HCT116 (cell line): ENCODE results near the gene ACSS2. TPM values are rescaled to one million over a fixed set of nuclear protein-coding genes. Genes with fewer than 3 reads are reported as not detected.
A peak's percentile ranks its signal among the peaks of the same experiment; 100 is the strongest.

Experiments used
- ATAC-seq: fragments of 200-7000 bp; cut with Tn5 transposase; 2 replicates; pipeline ENCODE4 v1.9.1; 2020; ENCODE audit warnings: mild to moderate bottlenecking, moderate library complexity
- BruUV-seq: library from RNA; stranded (reverse); fragments of 400-500 nt; replicated peaks from 2 replicates; lab custom pipeline; 2021; lab: Mats Ljungman, UMichigan
- CTCF ChIA-PET: fragments of 300-600 bp; sonication (Branson Sonifier 250); formaldehyde crosslinking; loops from one replicate; lab custom pipeline; 2021; ENCODE audit warnings: antibody characterized with exemption; lab: Charles Lee
- POLR2A ChIA-PET: fragments of 300-600, 350-600 bp; sonication (Branson Sonifier 250); formaldehyde crosslinking; loops from one replicate; lab custom pipeline; 2021; ENCODE audit warnings: antibody characterized with exemption; lab: Charles Lee
- RAD21 ChIA-PET, 2 experiments: fragments of 300-600 bp; sonication (Branson Sonifier 250); formaldehyde crosslinking; loops; one replicate each; lab custom pipeline; 2023; ENCODE audit warnings: low total read pairs in 2 of 2; ENCODE audit not compliant: uncharacterized antibody in 2 of 2, unreplicated experiment in 2 of 2, low non-redundant PET in 1 of 2; lab: Charles Lee
- DNase-seq: peaks from one replicate; pipeline ENCODE4 v3.0.0-alpha.2; 2010; ENCODE audit warnings: low read depth, low spot score
- H2AFZ ChIP-seq: fragments of 200-600 bp; shearing (Covaris generic), sonication (generic); 2 replicates; pipeline ENCODE4 v1.6.1; 2017; ENCODE audit warnings: low read depth, mixed run types, mixed read lengths, antibody characterized with exemption, low read length; ENCODE audit not compliant: poor library complexity, severe bottlenecking
- H3K27ac ChIP-seq: 2 replicates; pipeline ENCODE4 v1.5.1; 2012; ENCODE audit warnings: low read depth, low read length
- H3K27me3 ChIP-seq: fragments of 200-600 bp; sonication (generic); 2 replicates; pipeline ENCODE4 v1.6.1; 2016; ENCODE audit warnings: mixed run types, low read length, mixed read lengths; ENCODE audit not compliant: insufficient read depth
- H3K36me3 ChIP-seq, 2 experiments: fragments of 200-500 bp in 1 of 2; fragments of 200-600 bp in 1 of 2; sonication (Bioruptor generic) in 1 of 2; sonication (generic) in 1 of 2; 2 replicates each; pipeline versions ENCODE4 v1.5.1 to v1.6.1; 2014 to 2016; ENCODE audit warnings: low read length in 2 of 2, inconsistent platforms in 1 of 2, mixed read lengths in 1 of 2, mixed run types in 1 of 2; ENCODE audit not compliant: insufficient read depth in 2 of 2, control insufficient read depth in 1 of 2
- H3K4me1 ChIP-seq, 2 experiments: fragments of 200-600 bp in 1 of 2; sonication (generic) in 1 of 2; 2 replicates each; pipeline versions ENCODE4 v1.5.1 to v1.6.1; 2012 to 2017; ENCODE audit warnings: low read length in 2 of 2, inconsistent platforms in 1 of 2, mild to moderate bottlenecking in 1 of 2, mixed read lengths in 1 of 2, mixed run types in 1 of 2, moderate library complexity in 1 of 2; ENCODE audit not compliant: insufficient read depth in 2 of 2, control insufficient read depth in 1 of 2
- H3K4me2 ChIP-seq: fragments of 200-600 bp; sonication (generic); 2 replicates; pipeline ENCODE4 v1.6.1; 2017; ENCODE audit warnings: mixed run types, low read length, mixed read lengths
- H3K4me3 ChIP-seq, 2 experiments: fragments of 200-600 bp in 1 of 2; sonication (generic) in 1 of 2; replicated peaks in 1 of 2; 2 replicates each; pipeline ENCODE4 v1.5.1; 2011 to 2016; ENCODE audit warnings: low read length in 2 of 2, control low read depth in 1 of 2, low read depth in 1 of 2, mild to moderate bottlenecking in 1 of 2, mixed read lengths in 1 of 2, mixed run types in 1 of 2
- H3K79me2 ChIP-seq: fragments of 200-600 bp; sonication (generic); 2 replicates; pipeline ENCODE4 v1.6.1; 2017; ENCODE audit warnings: mild to moderate bottlenecking, mixed run types, low read length, moderate library complexity, mixed read lengths; ENCODE audit not compliant: insufficient read depth
- H3K9ac ChIP-seq: fragments of 200-600 bp; sonication (generic); 2 replicates; pipeline ENCODE4 v1.6.1; 2016; ENCODE audit warnings: low read length, mixed read lengths
- H3K9me2 ChIP-seq: fragments of 200-600 bp; sonication (generic), shearing (Covaris generic); 2 replicates; pipeline ENCODE4 v1.6.1; 2017; ENCODE audit warnings: mixed run types, mild to moderate bottlenecking, moderate library complexity; ENCODE audit not compliant: insufficient read depth
- H3K9me3 ChIP-seq, 2 experiments: fragments of 200-500 bp in 1 of 2; fragments of 200-600 bp in 1 of 2; sonication (Bioruptor generic) in 1 of 2; sonication (generic) in 1 of 2; 2 replicates each; pipeline ENCODE4 v1.6.1; 2014 to 2017; ENCODE audit warnings: low read length in 2 of 2, mixed read lengths in 2 of 2, inconsistent platforms in 1 of 2, low read depth in 1 of 2, mild to moderate bottlenecking in 1 of 2, mixed run types in 1 of 2, moderate library complexity in 1 of 2; ENCODE audit not compliant: control insufficient read depth in 1 of 2, insufficient read depth in 1 of 2
- H4K20me1 ChIP-seq: fragments of 200-600 bp; sonication (generic), shearing (Covaris generic); 2 replicates; pipeline ENCODE4 v1.6.1; 2017; ENCODE audit warnings: mixed run types, mild to moderate bottlenecking, moderate library complexity; ENCODE audit not compliant: insufficient read depth
- CEBPB ChIP-seq: IDR thresholded peaks from 2 replicates; pipeline ENCODE4 v1.6.1; 2012; ENCODE audit warnings: low read depth
- CTCF ChIP-seq, 3 experiments: fragments of 200-600 bp in 1 of 3; sonication (generic) in 1 of 3; IDR thresholded peaks in 2 of 3; conservative IDR thresholded peaks in 1 of 3; 2 replicates each; pipeline ENCODE4 v1.5.1; 2012 to 2017; ENCODE audit warnings: low read depth in 2 of 3, low read length in 2 of 3, antibody characterized with exemption in 1 of 3, borderline replicate concordance in 1 of 3, control low read depth in 1 of 3, mild to moderate bottlenecking in 1 of 3, mixed read lengths in 1 of 3, mixed run types in 1 of 3, moderate library complexity in 1 of 3; ENCODE audit not compliant: insufficient read depth in 1 of 3
- EGR1 ChIP-seq: IDR thresholded peaks from 2 replicates; pipeline ENCODE4 v1.6.1; 2012; ENCODE audit warnings: low read depth
- EZH2 ChIP-seq: fragments of 200-600 bp; sonication (generic); IDR thresholded peaks from 2 replicates; pipeline ENCODE4 v1.6.1; 2017; ENCODE audit warnings: antibody characterized with exemption, mixed run types
- POLR2A ChIP-seq: IDR thresholded peaks from 2 replicates; pipeline ENCODE4 v1.7.0; 2011; ENCODE audit warnings: borderline replicate concordance; ENCODE audit not compliant: insufficient read depth, insufficient read length; ENCODE audit errors: extremely low read depth
- POLR2AphosphoS5 ChIP-seq: IDR thresholded peaks from 2 replicates; pipeline ENCODE4 v1.6.1; 2011; ENCODE audit warnings: mild to moderate bottlenecking, low read depth, low read length, moderate library complexity
- RAD21 ChIP-seq: IDR thresholded peaks from 2 replicates; pipeline ENCODE4 v1.6.1; 2012; ENCODE audit warnings: low read depth, mild to moderate bottlenecking
- SP1 ChIP-seq: IDR thresholded peaks from 2 replicates; pipeline ENCODE4 v1.6.1; 2012; ENCODE audit warnings: low read depth
- intact Hi-C: fragments of 100-400 bp; cut with micrococcal nuclease; formaldehyde crosslinking; loops from 2 replicates; pipeline ENCODE4 v1.10.0; 2022
- total RNA-seq: library from RNA; stranded (reverse); gene quantifications from one replicate; pipeline ENCODE4 v1.2.1, GENCODE V29; 2021; ENCODE audit not compliant: unreplicated experiment
- TF ChIP-seq, protein P1 (sequence below): IDR thresholded peaks from 2 replicates; pipeline ENCODE4 v1.6.1; 2012

The ACSS2 gene
- total RNA-seq, 1 experiment from 2014 or later = 71.7 TPM

GRCh38 chr20:34871966-34872621 is 4.3 kb upstream of the ACSS2 start (continued):
- no peak for TF ChIP-seq CEBPB

- Histone ChIP-seq H3K27ac (no peak within 1 kb of the TSS; the same call in 1 of the 2 replicates), H3K36me3 (no peaks in the 10 kb centered on the region)
- CTCF ChIA-PET = interaction anchor here (0.7 to 3.4 kb wide), 5 partner anchors 9 to 412 kb away, joined by 3 to 19 read pairs (median 4); partner anchors contain the start of genes EIF6, GSS and MYH7B
- TF ChIP-seq, protein P1, sequence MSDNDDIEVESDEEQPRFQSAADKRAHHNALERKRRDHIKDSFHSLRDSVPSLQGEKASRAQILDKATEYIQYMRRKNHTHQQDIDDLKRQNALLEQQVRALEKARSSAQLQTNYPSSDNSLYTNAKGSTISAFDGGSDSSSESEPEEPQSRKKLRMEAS = no peak
- TF ChIP-seq POLR2AphosphoS5 = peak; percentile 53; the same call in 1 of the 2 replicates
- peak; percentile 73; the same call in 1 of the 2 replicates for TF ChIP-seq EGR1
- no peak for TF ChIP-seq EZH2
- TF ChIP-seq RAD21 = peak; percentile 40; the same call in 1 of the 2 replicates
- no peak for TF ChIP-seq SP1
- TF ChIP-seq POLR2A = no peak
- peak; percentile 57 to 64 (median 63); a peak in 5 of 6 replicates for TF ChIP-seq CTCF (IDR thresholded peaks at IDR 0.05 in 2 of 3, conservative IDR thresholded peaks at IDR 0.05 in 1 of 3; ENCODE audit: borderline replicate concordance in 1 of 3, insufficient read depth in 1 of 3, low read depth in 2 of 3, low read length in 2 of 3)
- TF ChIP-seq, all 23 proteins: peak for 4
- peak; percentile 43 for ATAC-seq
- BruUV-seq = no TSS peak
- Histone ChIP-seq H3K27me3 (no peaks in the 10 kb centered on the region), H3K4me1 (peaks cover 23 to 46% of the 10 kb centered on the region in 2 experiments), H2AFZ (peak within 1 kb of the TSS; percentile 28), H3K9ac (no peak within 1 kb of the TSS), H3K4me2 (peak within 1 kb of the TSS; percentile 78), H4K20me1 (no peaks in the 10 kb centered on the region), H3K4me3 (peak within 1 kb of the TSS; percentile 37 to 50), H3K9me3 (no peaks in the 10 kb centered on the region), H3K79me2 (no peaks in the 10 kb centered on the region; the same call in 1 of the 2 replicates), H3K9me2 (no peaks in the 10 kb centered on the region)
- ChIA-PET POLR2A (no interaction called here), RAD21 (no interaction called here)
- intact Hi-C loops = loop anchor here (5.0 to 10.0 kb wide), 2 partner anchors 215 to 392 kb away; no protein-coding TSS in a partner anchor
- peak; percentile 35 for DNase-seq
Observed at GRCh38 chr20:34872622-34873224, 3.7 kb upstream of the ACSS2 start, which contains the start of gene GGT7. Gene GGT7, minus strand, starts transcription at chr20:34872856. Its CDS starts 41 bp downstream, at chr20:34872815.
